Endothelial cell of umbilical vein (primary cell): ENCODE data around the gene LNX2. TPM values are rescaled to one million over a fixed set of nuclear protein-coding genes. Genes with fewer than 3 reads are reported as not detected.

Experiments
- BruUV-seq: library from RNA; stranded (reverse); fragments of 400-500 nt; replicated peaks from 2 replicates; lab custom pipeline; 2021; lab: Mats Ljungman, UMichigan
- CTCF ChIA-PET: fragments of 300-600, 350-600 bp; sonication (Branson Sonifier 250); formaldehyde crosslinking; loops from one replicate; lab custom pipeline; 2021; ENCODE audit warnings: antibody characterized with exemption, inconsistent platforms; lab: Charles Lee
- POLR2A ChIA-PET: fragments of 300-600, 350-600 bp; sonication (Branson Sonifier 250); formaldehyde crosslinking; loops from one replicate; lab custom pipeline; 2021; ENCODE audit warnings: antibody characterized with exemption, inconsistent platforms; lab: Charles Lee
- DNase-seq: peaks from one replicate; pipeline ENCODE4 v3.0.0-alpha.2; 2011; ENCODE audit warnings: low read depth, low spot score
- FAIRE-seq: peaks from 2 replicates; lab custom pipeline; 2011; peaks lifted over from hg19 to GRCh38; lab: Jason Lieb, UNC
- H2AFZ ChIP-seq: 2 replicates; pipeline ENCODE4 v1.6.0; 2012; ENCODE audit warnings: low read depth, low read length, control low read depth, inconsistent platforms
- H3K27ac ChIP-seq: 2 replicates; pipeline ENCODE4 v1.5.1; 2011; ENCODE audit warnings: low read depth, mild to moderate bottlenecking, control low read depth, low read length, moderate library complexity; ENCODE audit not compliant: insufficient read depth
- H3K27me3 ChIP-seq, 2 experiments: 2 replicates each; pipeline versions ENCODE4 v1.6.0 to v1.6.1; 2011; ENCODE audit warnings: low read length in 2 of 2, mixed read lengths in 1 of 2; ENCODE audit not compliant: control insufficient read depth in 2 of 2, insufficient read depth in 2 of 2
- H3K36me3 ChIP-seq, 2 experiments: 2 replicates in 1 of 2; 3 replicates in 1 of 2; pipeline ENCODE4 v1.5.1; 2011; ENCODE audit warnings: low read length in 2 of 2, mild to moderate bottlenecking in 1 of 2, moderate library complexity in 1 of 2; ENCODE audit not compliant: control insufficient read depth in 2 of 2, insufficient read depth in 2 of 2; ENCODE audit errors: extremely low read depth in 1 of 2
- H3K4me1 ChIP-seq: 3 replicates; pipeline ENCODE4 v1.5.1; 2011; ENCODE audit warnings: mild to moderate bottlenecking, low read length; ENCODE audit not compliant: control insufficient read depth, insufficient read depth; ENCODE audit errors: extremely low read depth
- H3K4me2 ChIP-seq: 2 replicates; pipeline ENCODE4 v1.6.1; 2011; ENCODE audit warnings: low read length, control low read depth, mixed read lengths; ENCODE audit not compliant: insufficient read depth
- H3K4me3 ChIP-seq, 3 experiments: fragments of 200-600 bp in 1 of 3; sonication (generic), shearing (Covaris generic) in 1 of 3; replicated peaks in 1 of 3; 2 replicates each; pipeline ENCODE4 v1.5.1; 2011 to 2016; ENCODE audit warnings: control low read depth in 3 of 3, low read length in 3 of 3, mild to moderate bottlenecking in 2 of 3, inconsistent platforms in 1 of 3, low read depth in 1 of 3, moderate library complexity in 1 of 3; ENCODE audit not compliant: insufficient read depth in 1 of 3
- H3K79me2 ChIP-seq: 2 replicates; pipeline ENCODE4 v1.6.0; 2012; ENCODE audit warnings: low read length, inconsistent platforms; ENCODE audit not compliant: control insufficient read depth, insufficient read depth
- H3K9ac ChIP-seq: replicated peaks from 2 replicates; pipeline ENCODE3; 2011; ENCODE audit warnings: low read length, control low read depth; ENCODE audit not compliant: insufficient read depth; ENCODE audit errors: extremely low read depth
- H3K9me1 ChIP-seq: replicated peaks from 3 replicates; pipeline ENCODE4 v1.6.0; 2011; ENCODE audit warnings: mild to moderate bottlenecking, low read length; ENCODE audit not compliant: control insufficient read depth, insufficient read depth; ENCODE audit errors: extremely low read depth
- H3K9me3 ChIP-seq: replicated peaks from 2 replicates; pipeline ENCODE4 v1.5.1; 2012; ENCODE audit warnings: low read length, inconsistent platforms; ENCODE audit not compliant: control insufficient read depth, insufficient read depth
- H4K20me1 ChIP-seq: replicated peaks from 2 replicates; pipeline ENCODE3; 2011; ENCODE audit warnings: mild to moderate bottlenecking, low read length; ENCODE audit not compliant: control insufficient read depth, insufficient read depth; ENCODE audit errors: extremely low read depth
- EZH2 ChIP-seq: IDR thresholded peaks from 2 replicates; pipeline ENCODE4 v1.6.1; 2012; ENCODE audit warnings: borderline replicate concordance, low read depth, mild to moderate bottlenecking, moderate library complexity, low read length, inconsistent platforms; ENCODE audit not compliant: severe bottlenecking
- FOS ChIP-seq: IDR thresholded peaks from 2 replicates; pipeline ENCODE4 v1.6.1; 2011; ENCODE audit warnings: mild to moderate bottlenecking, low read length, moderate library complexity, borderline replicate concordance; ENCODE audit not compliant: insufficient read depth
- GATA2 ChIP-seq: IDR thresholded peaks from 2 replicates; pipeline ENCODE4 v1.7.0; 2011; ENCODE audit warnings: low read depth, mild to moderate bottlenecking, moderate library complexity, mixed read lengths, low read length; ENCODE audit not compliant: insufficient read length, insufficient read depth
- JUN ChIP-seq: IDR thresholded peaks from 2 replicates; pipeline ENCODE4 v1.6.1; 2011; ENCODE audit warnings: borderline replicate concordance, low read depth; ENCODE audit not compliant: insufficient read length, insufficient read depth
- MAX ChIP-seq: IDR thresholded peaks from 2 replicates; pipeline ENCODE4 v1.6.1; 2011; ENCODE audit not compliant: insufficient read depth, insufficient read length
- POLR2AphosphoS5 ChIP-seq: IDR thresholded peaks from 2 replicates; pipeline ENCODE4 v1.6.1; 2012; ENCODE audit warnings: low read depth, mild to moderate bottlenecking, control low read depth, low read length, moderate library complexity; ENCODE audit not compliant: insufficient read depth
- dilution Hi-C: fragments of 300-500 bp; cut with MboI; formaldehyde crosslinking; loops from one replicate; pipeline ENCODE4 v1.15.0; 2019; ENCODE audit warnings: low sequenced_read_pairs; ENCODE audit not compliant: extremely low pct_ligation_motif_present
- intact Hi-C: fragments of 100-400 bp; cut with micrococcal nuclease; formaldehyde crosslinking; loops from one replicate; pipeline ENCODE4 v1.10.0; 2022
- polyA plus RNA-seq, 4 experiments: library from polyadenylated mRNA; depleted of rRNA in 3 of 4; stranded (reverse) in 3 of 4; unstranded in 1 of 4; fragments of >200 nt; gene quantifications; 2 replicates each; pipeline versions ENCODE4 v1.2.1 to v1.2.3, GENCODE V29; 2011 to 2012; ENCODE audit warnings: missing spikeins in 1 of 4
- total RNA-seq: library from RNA; stranded (reverse); gene quantifications from 2 replicates; pipeline ENCODE4 v1.2.3, GENCODE V29; 2021
- TF ChIP-seq, protein P1 (sequence below), 2 donors: IDR thresholded peaks; 1 replicate in 1 of 2; 2 replicates in 1 of 2; pipeline ENCODE4 v1.5.1; 2011; ENCODE audit warnings: low read length in 2 of 2, mild to moderate bottlenecking in 2 of 2, moderate library complexity in 2 of 2, control low read depth in 1 of 2, inconsistent platforms in 1 of 2, low read depth in 1 of 2; ENCODE audit not compliant: insufficient read depth in 1 of 2; ENCODE audit errors: extremely low read depth in 1 of 2

The LNX2 gene
- total and polyA plus RNA-seq, 2 donors (not counting 3 experiments of a cell fraction or from before 2014, with no cell fraction given), result 7.0 to 9.1 TPM

- Histone ChIP-seq H3K9me1 (no peaks in the 10 kb centered on the region), H3K27ac (no peak overlapping the region), H3K27me3 (no peaks in the 10 kb centered on the region), H4K20me1 (no peaks in the 10 kb centered on the region), H3K4me1 (peaks cover 9% of the 10 kb centered on the region), H2AFZ (no peak overlapping the region), H3K9ac (no peak overlapping the region), H3K79me2 (peaks cover 32% of the 10 kb centered on the region), H3K9me3 (no peaks in the 10 kb centered on the region), H3K4me2 (no peak overlapping the region), H3K36me3 (peaks cover 0 to 2% of the 10 kb centered on the region in 2 experiments), H3K4me3 (no peak overlapping the region)
- FAIRE-seq, result no peak
- BruUV-seq, result no TSS peak
- ChIA-PET POLR2A (no interaction called here), CTCF (no interaction called here)
- no peak for TF ChIP-seq POLR2AphosphoS5
- TF ChIP-seq EZH2, result no peak
- TF ChIP-seq GATA2, result no peak
- TF ChIP-seq FOS, result no peak
- no peak for TF ChIP-seq JUN
- TF ChIP-seq, protein P1, sequence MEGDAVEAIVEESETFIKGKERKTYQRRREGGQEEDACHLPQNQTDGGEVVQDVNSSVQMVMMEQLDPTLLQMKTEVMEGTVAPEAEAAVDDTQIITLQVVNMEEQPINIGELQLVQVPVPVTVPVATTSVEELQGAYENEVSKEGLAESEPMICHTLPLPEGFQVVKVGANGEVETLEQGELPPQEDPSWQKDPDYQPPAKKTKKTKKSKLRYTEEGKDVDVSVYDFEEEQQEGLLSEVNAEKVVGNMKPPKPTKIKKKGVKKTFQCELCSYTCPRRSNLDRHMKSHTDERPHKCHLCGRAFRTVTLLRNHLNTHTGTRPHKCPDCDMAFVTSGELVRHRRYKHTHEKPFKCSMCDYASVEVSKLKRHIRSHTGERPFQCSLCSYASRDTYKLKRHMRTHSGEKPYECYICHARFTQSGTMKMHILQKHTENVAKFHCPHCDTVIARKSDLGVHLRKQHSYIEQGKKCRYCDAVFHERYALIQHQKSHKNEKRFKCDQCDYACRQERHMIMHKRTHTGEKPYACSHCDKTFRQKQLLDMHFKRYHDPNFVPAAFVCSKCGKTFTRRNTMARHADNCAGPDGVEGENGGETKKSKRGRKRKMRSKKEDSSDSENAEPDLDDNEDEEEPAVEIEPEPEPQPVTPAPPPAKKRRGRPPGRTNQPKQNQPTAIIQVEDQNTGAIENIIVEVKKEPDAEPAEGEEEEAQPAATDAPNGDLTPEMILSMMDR (IDR thresholded peaks at IDR 0.05; ENCODE audit: extremely low read depth in 1 of 2, insufficient read depth in 1 of 2, low read depth in 1 of 2, low read length in 2 of 2), result no peak
- no peak for TF ChIP-seq MAX
- dilution Hi-C loops (no loop called here), intact Hi-C loops (no loop called here)
- DNase-seq, result no peak
Observed at GRCh38 chr13:27632214-27632613, 11.9 kb upstream of the LNX2 start.
